Left cardiac atrium (tissue), 4 donors: ENCODE measurements around the gene WEE1. TPM values are rescaled to one million over a fixed set of nuclear protein-coding genes. Genes with fewer than 3 reads are reported as not detected.
"Not testable (repeated sequence)": the region's sequence is repeated elsewhere in the genome, so short reads cannot be mapped to it uniquely, and the experiment has no call there.

Source experiments
- ATAC-seq, 2 donors: fragments of 200-7000 bp; cut with Tn5 transposase; one replicate each; pipeline ENCODE4 v1.9.1; 2020; ENCODE audit warnings: mild to moderate bottlenecking in 2 of 2, moderate library complexity in 2 of 2
- DNase-seq: peaks from one replicate; pipeline ENCODE4 v3.0.0-alpha.2; 2020
- intact Hi-C, 2 donors: fragments of 100-400 bp; cut with DNase I; formaldehyde crosslinking; loops; one replicate each; pipeline versions ENCODE4 v1.14.1 to v1.15.1; 2022 to 2023
- long read RNA-seq: library from polyadenylated mRNA; unstranded; transcript quantifications from one replicate; pipeline ENCODE4 v2.0.0, GENCODE V29; 2021
- total RNA-seq, 2 donors: library from RNA; stranded (reverse); fragmentation: NEBNext Ultra II Directional; extraction: Animal tissue kit (Norgen Biotek cat#: 25700); gene quantifications; one replicate each; pipeline ENCODE4 v1.2.1, GENCODE V29; 2021
- donor health status: DM: no; HTN: yes; CAD: no.
- donor health status: DM: no; HTN: yes; CAD: no; lungs with severe emphysema.
- donor health status: DM: yes; HTN: yes; CAD: no.
- donor health status: Dilated cardiomyopathy.

WEE1 gene
- total RNA-seq: 10 to 100 TPM; 25.3 to 53.7 TPM
- long read RNA-seq, partial matches to known transcripts: 50 of 59 reads
- long read RNA-seq, other reads (novel, unspliced or antisense): 5 of 59 reads

- ATAC-seq (peak; percentile 95 to 97), DNase-seq (peak; percentile 97)
- intact Hi-C loops: no loop called here
Observed at GRCh38 chr11:9573052-9573774, at the start of gene WEE1. TSS of gene WEE1 (plus strand) at chr11:9573670. CDS start at chr11:9573934, 264 bp downstream.

GRCh38 chr11:9524001-9524400 lies 49.5 kb upstream of the WEE1 start:
- intact Hi-C loops: no loop called here
- DNase-seq (no peak), ATAC-seq (no peak)

- no peak for DNase-seq
- ATAC-seq: no peak
- intact Hi-C loops: no loop called here
Observed at GRCh38 chr11:9525116-9525515, 48.4 kb upstream of the WEE1 start.

- no peak for DNase-seq
- intact Hi-C loops: no loop called here
- ATAC-seq: peak; percentile 40 to 71
Observed at GRCh38 chr11:9527481-9528135, 45.9 kb upstream of the WEE1 start.

- ATAC-seq (no peak), DNase-seq (no peak)
- intact Hi-C loops: no loop called here
Observed at GRCh38 chr11:9528136-9528501, 45.4 kb upstream of the WEE1 start.

GRCh38 chr11:9528573-9529333 lies 44.7 kb upstream of the WEE1 start:
- ATAC-seq: no peak
- no peak for DNase-seq
- intact Hi-C loops: no loop called here

- ATAC-seq: peak; percentile 72 to 76
- intact Hi-C loops: no loop called here
- DNase-seq: peak; percentile 57
Observed at GRCh38 chr11:9529334-9529650, 44.2 kb upstream of the WEE1 start.

- intact Hi-C loops: loop anchor here in 1 of 2 donors (10.0 kb wide), 1 partner anchor 215 kb away; no protein-coding TSS in a partner anchor
- ATAC-seq (peak in 1 of 2 donors; percentile 14), DNase-seq (no peak)
Observed at GRCh38 chr11:9530020-9530621, 43.3 kb upstream of the WEE1 start.

GRCh38 chr11:9530901-9531625 lies 42.4 kb upstream of the WEE1 start:
- intact Hi-C loops: loop anchor here in 1 of 2 donors (10.0 kb wide), 1 partner anchor 214 kb away; no protein-coding TSS in a partner anchor
- no peak for DNase-seq
- no peak for ATAC-seq

- no peak for ATAC-seq
- intact Hi-C loops: loop anchor here in 1 of 2 donors (10.0 kb wide), 1 partner anchor 212 kb away; no protein-coding TSS in a partner anchor
Observed at GRCh38 chr11:9533058-9533457, 40.4 kb upstream of the WEE1 start.

GRCh38 chr11:9533736-9534473 lies 39.6 kb upstream of the WEE1 start:
- no peak for ATAC-seq
- no peak for DNase-seq
- intact Hi-C loops: loop anchor here in 1 of 2 donors (2.0 to 10.0 kb wide), 2 partner anchors 79 to 211 kb away; no protein-coding TSS in a partner anchor

More at GRCh38 chr11:9533058-9533457, 40.4 kb upstream of the WEE1 start:
- DNase-seq: no peak

GRCh38 chr11:9535189-9535781 lies 38.2 kb upstream of the WEE1 start:
- intact Hi-C loops: loop anchor here in 1 of 2 donors (2.0 to 10.0 kb wide), 2 partner anchors 78 to 210 kb away; no protein-coding TSS in a partner anchor
- DNase-seq: peak; percentile 86
- peak; percentile 75 to 79 for ATAC-seq

- no peak for ATAC-seq
- intact Hi-C loops: loop anchor here in 1 of 2 donors (10.0 kb wide), 1 partner anchor 206 kb away; no protein-coding TSS in a partner anchor
Observed at GRCh38 chr11:9538548-9538947, 34.9 kb upstream of the WEE1 start.

GRCh38 chr11:9549216-9549615 lies 24.3 kb upstream of the WEE1 start:
- intact Hi-C loops, ATAC-seq, DNase-seq: not testable (repeated sequence)

More at GRCh38 chr11:9538548-9538947, 34.9 kb upstream of the WEE1 start:
- no peak for DNase-seq

- intact Hi-C loops: no loop called here
- DNase-seq (no peak), ATAC-seq (peak in 1 of 2 donors; percentile 21)
Observed at GRCh38 chr11:9550191-9550628, 23.3 kb upstream of the WEE1 start.

GRCh38 chr11:9561279-9561982 lies 12.0 kb upstream of the WEE1 start:
- DNase-seq (no peak), ATAC-seq (no peak)
- intact Hi-C loops: no loop called here

- intact Hi-C loops: no loop called here
- DNase-seq: no peak
- no peak for ATAC-seq
Observed at GRCh38 chr11:9562716-9563115, 10.8 kb upstream of the WEE1 start.
